PC-9 (cell line): ENCODE data around the gene EPHB1. TPM values are rescaled to one million over a fixed set of nuclear protein-coding genes. Genes with fewer than 3 reads are reported as not detected.

Experiments
- BruUV-seq: library from RNA; stranded (reverse); fragments of 400-500 nt; replicated peaks from 2 replicates; lab custom pipeline; 2021; lab: Mats Ljungman, UMichigan
- CTCF ChIA-PET: fragments of 300-600 bp; sonication (Branson Sonifier 250); formaldehyde crosslinking; loops from one replicate; lab custom pipeline; 2022; ENCODE audit warnings: antibody characterized with exemption; lab: Charles Lee
- POLR2A ChIA-PET: fragments of 300-600 bp; sonication (Branson Sonifier 250); formaldehyde crosslinking; loops from one replicate; lab custom pipeline; 2022; ENCODE audit warnings: antibody characterized with exemption; ENCODE audit not compliant: unreplicated experiment; lab: Charles Lee
- DNase-seq, 2 experiments: peaks; one replicate each; pipeline versions ENCODE4 v3.0.0 to v3.0.0-alpha.2; 2015 to 2022; ENCODE audit warnings: mixed read lengths in 1 of 2
- H2AFZ ChIP-seq: fragments of 200-600 bp; sonication (generic); 2 replicates; pipeline ENCODE4 v1.8.1; 2017; ENCODE audit warnings: antibody characterized with exemption
- H3F3A ChIP-seq: fragments of 200-600 bp; sonication (generic); 2 replicates; pipeline ENCODE4 v1.8.1; 2017; ENCODE audit warnings: antibody characterized with exemption, mild to moderate bottlenecking, low read depth; ENCODE audit not compliant: insufficient read depth
- H3K27ac ChIP-seq: fragments of 200-600 bp; sonication (generic); 2 replicates; pipeline ENCODE4 v1.6.1; 2016; ENCODE audit warnings: mixed run types
- H3K27me3 ChIP-seq: fragments of 200-600 bp; sonication (generic); 2 replicates; pipeline ENCODE4 v1.6.1; 2016; ENCODE audit warnings: low read depth, mixed run types; ENCODE audit not compliant: insufficient read depth
- H3K36me3 ChIP-seq: fragments of 200-600 bp; sonication (generic); 2 replicates; pipeline ENCODE4 v1.6.1; 2016; ENCODE audit warnings: low read depth, mixed run types
- H3K4me1 ChIP-seq: fragments of 200-600 bp; sonication (generic); replicated peaks from 2 replicates; pipeline ENCODE4 v1.6.1; 2016; ENCODE audit warnings: mixed run types; ENCODE audit not compliant: insufficient read depth
- H3K4me2 ChIP-seq: fragments of 200-600 bp; sonication (generic); 2 replicates; pipeline ENCODE4 v1.6.1; 2017; ENCODE audit warnings: mixed run types
- H3K4me3 ChIP-seq: fragments of 200-600 bp; sonication (generic); 2 replicates; pipeline ENCODE4 v1.6.1; 2016; ENCODE audit warnings: mixed run types
- H3K79me2 ChIP-seq: fragments of 200-600 bp; sonication (generic); 2 replicates; pipeline ENCODE4 v1.6.1; 2017; ENCODE audit warnings: low read depth, mixed run types
- H3K9me2 ChIP-seq: fragments of 200-600 bp; sonication (generic); 2 replicates; pipeline ENCODE4 v1.8.1; 2017; ENCODE audit warnings: mild to moderate bottlenecking; ENCODE audit not compliant: insufficient read depth
- H3K9me3 ChIP-seq: fragments of 200-600 bp; sonication (generic); 2 replicates; pipeline ENCODE4 v1.8.1; 2016; ENCODE audit warnings: low read depth; ENCODE audit not compliant: insufficient read depth
- H4K20me1 ChIP-seq: fragments of 200-600 bp; sonication (generic); 2 replicates; pipeline ENCODE4 v1.8.1; 2017; ENCODE audit not compliant: insufficient read depth
- CTCF ChIP-seq: fragments of 200-600 bp; sonication (generic); conservative IDR thresholded peaks from 2 replicates; pipeline ENCODE4 v1.6.1; 2017; ENCODE audit warnings: mixed run types, antibody characterized with exemption, mild to moderate bottlenecking, moderate library complexity
- EZH2 ChIP-seq: fragments of 200-600 bp; sonication (generic); IDR thresholded peaks from 2 replicates; pipeline ENCODE4 v1.8.0; 2017; ENCODE audit warnings: antibody characterized with exemption, low read depth
- intact Hi-C: fragments of 100-400 bp; cut with micrococcal nuclease; formaldehyde crosslinking; loops from one replicate; pipeline ENCODE4 v1.10.0; 2022; ENCODE audit not compliant: unreplicated experiment
- total RNA-seq: library from RNA; stranded (reverse); gene quantifications from 2 replicates; pipeline ENCODE4 v1.2.3, GENCODE V29; 2021

The EPHB1 gene
- total RNA-seq, 1 experiment from 2014 or later, result 0.15 TPM

- BruUV-seq, result no TSS peak
- Histone ChIP-seq H3K27ac (no peak overlapping the region), H3K36me3 (no peaks in the 10 kb centered on the region), H3K79me2 (no peaks in the 10 kb centered on the region), H4K20me1 (no peaks in the 10 kb centered on the region), H3F3A (no peaks in the 10 kb centered on the region), H3K4me1 (no peaks in the 10 kb centered on the region), H3K4me3 (no peak overlapping the region), H2AFZ (no peak overlapping the region), H3K27me3 (peaks cover 42% of the 10 kb centered on the region), H3K9me2 (no peaks in the 10 kb centered on the region), H3K4me2 (no peak overlapping the region), H3K9me3 (no peaks in the 10 kb centered on the region)
- no peak for DNase-seq
- POLR2A ChIA-PET, result no interaction called here
- no peak for TF ChIP-seq CTCF
- TF ChIP-seq EZH2, result no peak
- intact Hi-C loops, result no loop called here
- CTCF ChIA-PET, result no interaction called here
Observed at GRCh38 chr3:134911586-134912548, 116.8 kb downstream of the EPHB1 start.

- POLR2A ChIA-PET, result no interaction called here
Observed at GRCh38 chr3:134916276-134916961, 121.4 kb downstream of the EPHB1 start.

More at GRCh38 chr3:134916276-134916961, 121.4 kb downstream of the EPHB1 start:
- Histone ChIP-seq H3K79me2 (no peaks in the 10 kb centered on the region), H4K20me1 (no peaks in the 10 kb centered on the region), H3K27me3 (peaks cover 64% of the 10 kb centered on the region), H3K4me3 (no peak overlapping the region), H2AFZ (no peak overlapping the region), H3K36me3 (no peaks in the 10 kb centered on the region), H3K4me2 (no peak overlapping the region), H3K4me1 (no peaks in the 10 kb centered on the region), H3K9me2 (no peaks in the 10 kb centered on the region), H3K27ac (no peak overlapping the region), H3F3A (no peaks in the 10 kb centered on the region), H3K9me3 (no peaks in the 10 kb centered on the region)
- BruUV-seq, result no TSS peak
- no peak for DNase-seq
- intact Hi-C loops, result no loop called here
- CTCF ChIA-PET, result no interaction called here
- TF ChIP-seq CTCF (no peak), EZH2 (no peak)
